ENCODE data around the gene SP3.

The SP3 gene
- total RNA-seq: 264 to 310 (median 305) reads per million in 4 experiments

DNA sequence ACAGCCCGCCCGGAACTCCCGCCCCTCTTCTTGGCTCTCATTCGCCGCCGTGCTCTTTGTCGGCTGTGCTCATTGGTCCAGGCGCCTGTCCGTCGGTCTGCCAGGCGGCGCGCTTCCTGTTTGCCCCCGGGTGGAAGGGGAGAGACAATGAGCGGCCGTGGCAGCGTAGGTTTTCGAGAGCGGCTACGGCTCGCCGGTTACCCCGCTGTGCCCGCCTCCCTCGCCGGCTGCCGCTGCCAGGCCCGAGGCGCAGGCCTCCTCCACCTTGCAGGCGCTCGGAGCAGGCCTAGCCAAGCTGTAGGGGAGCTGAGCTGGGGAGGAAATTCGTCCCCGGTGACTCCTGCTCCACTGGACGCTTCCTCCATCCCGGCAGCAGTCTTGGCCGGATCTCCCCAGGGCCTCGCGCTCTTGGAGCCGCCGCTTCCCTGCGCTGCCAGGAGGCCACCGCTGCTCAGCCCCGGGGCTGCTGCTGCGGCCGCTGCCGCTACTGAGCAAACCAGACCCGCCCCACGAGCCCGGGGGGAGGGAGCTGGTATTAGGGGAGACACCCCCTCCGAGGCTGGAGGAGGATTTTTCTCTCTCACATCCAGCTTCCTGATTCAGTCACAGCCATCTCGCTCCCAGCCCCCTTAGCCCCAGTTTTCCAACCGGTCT is at the start of gene SP3:
TSS of gene SP3 (minus strand) at position 2 of the 654 bp plus-strand sequence. CDS start 202 bp downstream, outside the sequence.
- peak; percentile 89 for DNase-seq

DNA sequence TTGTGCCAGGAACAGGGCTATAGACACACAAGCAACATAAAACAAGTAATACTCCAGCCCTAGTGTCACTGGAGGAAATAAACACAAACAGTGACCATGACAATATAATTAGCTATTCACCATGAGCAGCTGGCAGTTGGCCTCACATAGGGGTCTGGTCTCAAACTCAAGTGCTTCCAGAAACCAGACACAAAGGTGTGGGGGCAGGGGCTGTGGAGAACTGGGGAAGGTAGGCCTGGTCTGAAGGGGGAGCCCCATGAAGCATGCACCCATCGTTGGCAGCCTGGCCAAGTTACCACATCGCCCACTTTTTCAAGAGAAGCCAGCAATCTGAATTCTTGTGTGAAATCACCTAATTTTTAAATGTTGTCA is 49.5 kb upstream of the SP3 start:
- no peak for DNase-seq

GRCh38 chr2:174014011-174014698 is 49.0 kb upstream of the SP3 start:
- no peak for DNase-seq

DNA sequence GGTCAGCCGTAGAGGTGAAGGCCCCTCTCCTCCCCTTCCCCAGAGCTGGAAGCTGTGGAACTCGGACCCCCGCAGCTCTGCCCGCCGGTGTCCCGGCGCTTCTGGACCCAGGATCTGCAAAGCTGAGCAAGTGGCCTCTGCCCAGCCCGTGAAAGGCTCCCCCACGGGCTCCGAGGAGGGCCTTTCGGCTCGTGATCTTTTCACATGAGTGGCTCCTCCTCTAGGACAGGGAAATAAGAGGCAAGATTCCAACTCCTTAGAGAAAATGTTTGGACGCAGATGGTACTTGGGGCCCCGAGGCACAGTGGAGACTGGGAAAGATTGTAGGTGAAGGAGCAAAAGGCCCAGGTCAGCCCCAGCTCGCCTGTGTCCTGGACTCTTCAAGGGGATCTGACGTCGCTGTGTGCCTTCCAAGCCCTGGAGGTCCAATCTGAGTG is 48.2 kb upstream of the SP3 start:
- no peak for DNase-seq

DNA sequence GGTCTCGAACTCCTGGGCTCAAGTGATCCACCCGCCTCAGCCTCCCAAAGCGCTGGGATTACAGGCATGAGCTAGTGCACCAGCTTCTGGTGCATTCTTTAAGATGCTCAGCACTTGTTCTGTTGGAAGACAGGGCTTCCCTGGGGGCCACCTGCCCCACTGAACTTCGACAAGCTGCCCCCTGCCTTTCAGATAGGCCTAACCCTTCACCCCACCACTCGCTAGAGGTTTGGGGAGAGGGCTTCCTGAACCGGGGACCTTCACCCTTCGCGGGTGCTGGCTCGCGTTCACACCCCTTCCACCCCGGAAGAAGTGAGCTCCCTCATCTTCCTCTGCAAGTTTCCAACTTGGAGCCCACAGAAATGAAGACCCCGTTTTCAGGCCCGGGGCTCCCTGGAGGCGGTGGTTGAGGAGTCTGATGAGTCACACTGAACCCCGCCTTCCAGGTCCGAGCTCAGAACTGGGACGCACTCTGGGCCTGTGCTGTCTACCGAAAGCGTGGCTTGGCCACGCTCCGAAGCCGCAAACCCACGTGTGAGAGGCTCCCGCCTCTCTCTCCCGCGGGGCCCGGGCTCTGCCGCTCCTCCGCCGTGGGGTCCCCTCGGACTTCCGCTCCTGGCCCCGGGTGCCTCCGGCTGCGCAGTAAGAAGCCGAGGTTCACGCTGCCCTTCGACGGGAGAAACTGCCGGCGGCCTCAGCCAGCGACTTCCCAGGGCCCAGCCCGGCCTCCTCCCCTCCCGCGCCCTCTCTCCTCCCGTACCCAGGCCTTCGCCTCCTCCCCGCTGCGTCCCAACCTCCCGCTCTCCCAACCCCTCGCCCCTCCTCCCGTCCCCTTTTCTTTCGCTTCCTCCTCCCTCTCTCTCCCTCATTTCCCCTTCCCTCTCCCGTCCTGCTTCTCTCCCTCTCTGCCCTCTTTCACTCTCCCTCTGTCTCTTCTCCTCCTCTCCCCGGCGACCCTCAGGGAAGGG is 47.5 kb upstream of the SP3 start:
- DNase-seq: peak; percentile 10

GRCh38 chr2:174011796-174012195 is 46.6 kb upstream of the SP3 start:
- DNase-seq: no peak

DNA sequence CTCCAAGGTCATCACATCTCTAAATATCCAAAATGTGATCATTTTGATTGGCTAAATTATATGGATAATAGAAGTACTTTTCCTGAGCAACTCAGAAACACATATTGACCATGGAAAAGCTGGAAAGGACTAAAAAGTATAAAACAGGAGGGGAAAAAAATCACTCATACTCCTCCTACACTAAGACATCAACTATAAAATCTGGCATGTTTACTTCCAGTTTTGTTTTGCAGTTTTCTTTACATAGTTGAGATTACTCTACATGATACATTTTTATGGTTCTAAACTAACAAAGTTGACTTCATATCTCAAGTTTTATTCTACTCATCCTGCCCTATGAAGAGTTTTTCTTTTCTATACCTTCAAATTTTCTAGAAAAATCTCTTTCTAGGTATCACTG is 46.0 kb upstream of the SP3 start:
- no peak for DNase-seq

DNA sequence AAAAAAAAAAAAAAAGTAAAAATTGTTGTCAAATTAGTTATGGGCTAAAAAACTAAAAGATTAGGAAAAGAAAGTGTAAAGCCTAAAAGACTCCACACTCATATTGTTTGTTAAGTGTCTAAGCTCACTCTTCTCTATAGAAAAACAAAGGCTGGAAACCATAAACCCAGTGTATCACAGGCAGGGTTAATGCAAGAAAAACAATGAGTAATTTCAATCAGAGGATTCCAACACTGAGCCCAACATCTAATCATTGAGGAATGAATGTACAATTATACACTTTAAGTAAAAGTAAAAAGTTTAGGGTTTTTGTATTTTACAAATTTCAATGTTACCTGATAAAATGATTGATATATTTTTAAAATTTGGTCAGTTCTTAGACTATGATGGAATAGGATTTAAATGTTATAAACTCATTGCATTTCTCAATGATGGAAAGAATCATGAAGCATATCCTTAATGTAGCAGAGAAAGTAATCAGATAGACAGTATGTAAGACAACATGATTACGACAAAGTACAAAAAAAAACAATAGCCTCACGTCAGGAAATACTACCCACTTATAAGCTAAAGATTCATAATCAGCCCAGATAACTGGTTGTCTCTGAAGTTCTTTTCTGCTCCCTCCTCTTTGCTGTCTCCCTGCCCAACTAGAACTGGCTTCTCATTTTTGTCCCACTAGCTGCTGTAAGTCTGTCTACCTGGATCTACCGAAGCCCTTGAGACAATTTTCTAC is 44.5 kb upstream of the SP3 start:
- DNase-seq: no peak

- DNase-seq: no peak
Measured at GRCh38 chr2:174008720-174009119, 43.5 kb upstream of the SP3 start.

GRCh38 chr2:174007010-174007409 is 41.8 kb upstream of the SP3 start:
- DNase-seq: no peak

- DNase-seq: no peak
Measured at GRCh38 chr2:174005801-174006419, 40.7 kb upstream of the SP3 start.

- DNase-seq: no peak
Measured at GRCh38 chr2:174004905-174005605, 39.9 kb upstream of the SP3 start.

DNA sequence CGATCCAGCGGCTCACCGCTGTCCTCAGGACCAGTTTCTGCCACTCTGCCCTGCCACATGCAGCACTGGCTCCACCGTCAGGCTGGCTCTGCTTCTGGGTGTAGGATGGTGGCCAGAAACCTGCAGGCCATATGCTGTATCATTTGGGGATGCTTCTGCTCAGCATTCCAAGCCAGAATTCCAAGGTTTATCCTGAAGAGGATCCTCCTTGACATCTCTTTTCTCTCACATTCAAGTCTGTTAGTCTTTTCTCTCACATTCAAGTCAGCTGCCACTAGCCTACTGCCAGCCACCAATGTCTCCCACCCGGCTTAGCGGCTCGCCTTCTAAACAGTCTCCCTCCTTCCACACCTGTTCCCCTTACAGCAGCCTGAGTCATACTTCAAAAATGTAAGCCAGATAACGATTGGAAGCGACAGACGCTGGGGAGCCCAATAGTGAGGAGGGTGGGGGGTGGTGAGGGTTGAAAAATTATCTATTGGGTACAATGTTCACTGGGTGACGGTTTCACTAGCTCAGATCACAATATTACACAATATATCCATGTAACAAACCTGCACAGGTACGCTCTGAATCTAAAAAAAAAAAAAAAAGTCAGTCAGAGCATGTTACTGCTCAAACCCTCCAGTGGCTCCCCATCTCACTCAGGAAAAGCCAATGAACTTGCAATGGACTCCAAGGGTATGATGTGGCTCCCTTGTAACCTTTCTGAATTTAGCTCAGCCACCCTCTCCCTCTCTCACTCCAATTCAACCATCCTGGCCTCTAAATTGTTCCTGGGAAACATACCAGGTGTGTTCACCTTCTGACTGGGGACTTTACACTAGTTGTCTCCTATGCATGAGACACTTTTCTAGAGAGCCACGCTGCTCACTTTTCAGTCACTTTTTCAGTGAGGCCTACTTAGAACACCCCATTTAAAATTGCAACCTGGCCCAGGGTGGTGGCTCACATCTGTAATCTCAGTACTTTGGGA is 38.8 kb upstream of the SP3 start:
- no peak for DNase-seq

DNA sequence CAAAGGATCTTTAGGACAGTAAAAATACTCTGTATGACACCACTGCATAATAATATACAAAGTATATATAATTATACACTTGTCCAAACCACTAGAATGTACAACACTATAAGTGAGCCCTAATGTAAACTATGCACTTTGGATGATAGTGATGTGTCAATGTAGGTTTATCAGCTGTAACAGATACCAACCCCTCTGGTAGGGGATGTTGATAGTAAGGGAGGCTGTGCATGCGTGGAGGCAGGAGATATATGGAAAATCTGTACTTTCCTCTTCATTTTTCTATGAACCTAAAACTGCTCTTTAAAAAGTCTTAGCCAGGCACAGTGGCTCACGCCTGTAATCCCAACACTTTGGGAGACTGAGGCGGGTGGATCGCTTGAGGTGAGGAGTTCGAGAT is 37.5 kb upstream of the SP3 start:
- DNase-seq: no peak

DNA sequence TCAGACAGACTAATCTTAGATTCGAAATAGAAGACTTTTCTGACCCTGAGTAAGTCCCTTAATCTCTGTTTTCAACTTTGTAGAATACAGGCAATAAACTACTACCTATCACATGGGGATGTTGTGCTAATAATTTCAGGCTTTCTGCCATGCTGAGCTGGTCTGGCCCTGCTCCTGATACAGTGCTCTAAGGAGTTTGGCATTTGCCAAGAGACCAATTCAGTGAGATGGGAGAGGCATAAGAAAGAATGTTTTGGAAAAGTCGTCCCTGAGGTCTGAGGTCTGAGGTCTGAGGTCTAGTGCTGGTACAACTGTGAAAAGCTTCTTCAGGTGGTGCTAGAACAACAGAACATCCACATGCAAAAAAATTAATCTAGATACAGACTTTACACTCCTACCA is 35.9 kb upstream of the SP3 start:
- DNase-seq: no peak

DNA sequence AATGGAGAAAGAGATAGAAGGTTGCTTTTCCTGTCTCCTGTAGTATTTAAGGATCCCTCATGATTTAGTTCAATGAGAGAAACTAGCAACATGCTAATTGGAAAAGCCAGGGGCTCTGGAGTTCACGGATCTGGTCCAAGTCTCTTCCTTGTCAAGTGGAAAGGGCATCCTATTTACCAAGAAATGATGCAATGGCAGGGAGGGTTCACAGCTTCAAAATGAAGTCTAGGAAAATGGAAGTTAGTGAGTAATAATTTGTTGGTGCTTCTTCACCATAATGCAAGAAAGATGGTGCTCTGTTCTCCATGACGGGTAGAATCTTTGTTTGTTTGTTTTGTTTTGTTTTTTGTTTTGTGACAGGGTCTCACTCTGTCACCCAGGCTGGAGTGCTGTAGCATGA is 34.6 kb upstream of the SP3 start:
- no peak for DNase-seq

DNA sequence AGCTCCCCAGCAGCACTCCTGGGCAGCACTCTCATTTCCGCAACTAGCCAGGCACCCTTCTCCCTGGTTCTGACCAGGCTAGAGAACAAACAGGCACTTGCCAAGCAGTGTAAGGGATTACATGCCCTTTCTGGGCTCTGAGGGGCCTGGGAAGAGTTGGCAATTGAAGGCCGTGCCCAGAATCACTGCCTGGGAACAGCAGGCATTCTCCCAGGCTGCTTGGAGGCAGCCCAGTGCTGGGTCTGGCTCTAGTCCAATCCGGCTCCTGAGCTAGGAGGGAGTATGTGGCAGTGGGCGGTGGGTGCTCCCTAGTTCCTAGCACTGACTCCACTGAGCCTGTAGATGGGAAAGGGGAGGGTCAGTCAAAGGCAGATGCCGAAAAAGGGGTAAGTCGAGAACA is 34.1 kb upstream of the SP3 start:
- DNase-seq: no peak

DNA sequence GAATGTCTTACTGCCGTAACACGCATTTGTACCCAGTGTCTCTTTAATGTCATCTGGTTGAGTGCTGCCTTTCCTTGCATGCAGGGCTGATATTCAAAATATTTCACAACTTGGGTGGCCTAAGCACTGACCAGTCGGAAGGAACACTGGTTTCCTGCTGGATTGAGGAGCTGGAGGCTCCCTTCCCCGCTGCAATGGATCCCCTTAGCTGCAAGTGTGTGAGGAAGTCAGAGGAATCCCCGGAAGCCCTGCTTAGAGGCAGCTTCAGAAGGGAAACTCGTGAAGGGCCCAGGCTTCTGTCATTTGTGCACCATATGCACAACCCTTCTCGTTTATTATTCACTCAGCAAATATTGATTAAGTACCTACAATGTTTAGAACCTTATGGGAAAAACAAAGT is 33.2 kb upstream of the SP3 start:
- no peak for DNase-seq

DNA sequence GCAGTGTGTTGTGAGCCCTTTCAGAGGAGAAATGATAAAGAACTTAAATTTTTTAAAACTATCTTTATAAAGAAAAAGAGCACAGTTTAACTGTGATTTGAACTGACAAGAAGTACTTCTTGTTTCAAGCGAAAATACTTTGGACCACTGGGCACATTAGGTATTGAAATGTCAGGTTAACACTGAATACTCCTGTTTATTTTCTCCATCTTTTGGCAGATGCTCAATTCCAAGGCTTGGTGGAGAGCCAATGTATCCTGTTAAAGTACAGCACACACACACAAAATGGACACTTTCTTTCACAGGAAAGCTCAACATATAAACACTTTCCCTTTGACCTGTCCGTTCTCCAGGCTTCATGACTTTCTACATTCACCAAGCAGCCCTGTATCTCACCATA is 32.6 kb upstream of the SP3 start:
- DNase-seq: no peak

- no peak for DNase-seq
Measured at GRCh38 chr2:173997269-173997668, 32.1 kb upstream of the SP3 start.
